ENCODE data around the gene MVD. TPM values are rescaled to one million over a fixed set of nuclear protein-coding genes. Genes with fewer than 3 reads are reported as not detected.

The MVD gene
- total RNA-seq, 1 donor from 2014 or later: 40.0 TPM

DNA sequence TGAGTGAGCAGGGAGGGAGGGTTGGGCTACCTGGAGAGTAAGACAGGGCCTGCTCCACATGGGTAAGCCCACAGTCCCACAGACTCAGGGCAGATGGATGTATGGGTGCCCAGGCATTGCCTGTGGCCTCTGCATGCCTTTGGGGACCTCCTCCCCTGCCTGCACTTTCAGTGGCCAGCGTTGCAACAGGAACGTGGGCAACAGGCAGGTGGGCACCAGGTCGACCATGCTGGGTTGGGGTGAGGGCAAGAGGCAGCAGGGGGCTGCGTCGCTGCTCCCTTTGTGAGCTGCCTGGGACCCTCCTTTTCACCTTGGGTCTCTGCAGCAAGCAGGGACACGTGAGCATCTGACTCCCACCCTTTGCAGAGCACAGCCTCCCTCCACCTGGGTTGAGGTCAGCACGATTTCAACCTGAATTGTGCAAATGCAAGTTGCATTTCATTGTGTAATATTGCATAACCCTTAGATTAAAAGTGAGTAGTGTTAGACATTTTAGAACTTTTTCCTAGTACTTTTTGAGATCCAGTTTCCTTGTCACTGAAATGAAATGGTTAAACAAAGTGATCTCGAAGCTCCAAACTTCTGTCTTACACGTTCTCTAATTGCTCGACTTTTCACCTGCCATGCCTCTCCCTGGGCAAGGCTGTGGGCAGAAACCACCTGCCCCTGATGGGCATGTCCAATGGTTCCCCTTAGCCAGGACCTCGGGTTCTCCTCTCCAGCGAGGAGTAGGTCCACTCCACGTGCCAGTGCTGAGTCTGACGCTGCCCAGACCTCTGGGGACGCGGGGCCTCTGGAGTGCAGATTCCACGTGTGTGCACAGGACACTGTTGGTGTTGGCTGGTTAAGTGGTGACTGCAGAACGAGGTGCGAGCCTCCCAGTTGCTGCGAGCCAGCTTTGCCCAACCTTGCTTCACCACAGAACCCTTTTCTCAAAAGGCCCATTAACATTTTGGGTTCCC lies 57.4 kb downstream of the MVD start:
- H3K4me1 Mint-ChIP-seq (ENCODE audit: low read depth): no peaks in the 10 kb centered on the region
- TF ChIP-seq, protein P1, sequence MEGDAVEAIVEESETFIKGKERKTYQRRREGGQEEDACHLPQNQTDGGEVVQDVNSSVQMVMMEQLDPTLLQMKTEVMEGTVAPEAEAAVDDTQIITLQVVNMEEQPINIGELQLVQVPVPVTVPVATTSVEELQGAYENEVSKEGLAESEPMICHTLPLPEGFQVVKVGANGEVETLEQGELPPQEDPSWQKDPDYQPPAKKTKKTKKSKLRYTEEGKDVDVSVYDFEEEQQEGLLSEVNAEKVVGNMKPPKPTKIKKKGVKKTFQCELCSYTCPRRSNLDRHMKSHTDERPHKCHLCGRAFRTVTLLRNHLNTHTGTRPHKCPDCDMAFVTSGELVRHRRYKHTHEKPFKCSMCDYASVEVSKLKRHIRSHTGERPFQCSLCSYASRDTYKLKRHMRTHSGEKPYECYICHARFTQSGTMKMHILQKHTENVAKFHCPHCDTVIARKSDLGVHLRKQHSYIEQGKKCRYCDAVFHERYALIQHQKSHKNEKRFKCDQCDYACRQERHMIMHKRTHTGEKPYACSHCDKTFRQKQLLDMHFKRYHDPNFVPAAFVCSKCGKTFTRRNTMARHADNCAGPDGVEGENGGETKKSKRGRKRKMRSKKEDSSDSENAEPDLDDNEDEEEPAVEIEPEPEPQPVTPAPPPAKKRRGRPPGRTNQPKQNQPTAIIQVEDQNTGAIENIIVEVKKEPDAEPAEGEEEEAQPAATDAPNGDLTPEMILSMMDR (IDR thresholded peaks at IDR 0.05): no peak
- H3K27me3 Mint-ChIP-seq (ENCODE audit: low read depth): no peaks in the 10 kb centered on the region
- DNase-seq (ENCODE audit: low spot score): no peak
- no peak overlapping the region for H3K27ac Mint-ChIP-seq (ENCODE audit: unreplicated experiment)
- H3K36me3 Mint-ChIP-seq (ENCODE audit: low read depth): peaks cover 13% of the 10 kb centered on the region
- no peaks in the 10 kb centered on the region for H3K9me3 Mint-ChIP-seq (ENCODE audit: low read depth)
- H3K4me3 Mint-ChIP-seq (ENCODE audit: unreplicated experiment): no peak overlapping the region

- TF ChIP-seq, protein P1 (IDR thresholded peaks at IDR 0.05): no peak
- H3K27me3 Mint-ChIP-seq (ENCODE audit: low read depth): no peaks in the 10 kb centered on the region
- no peak for DNase-seq (ENCODE audit: low spot score)
- H3K4me1 Mint-ChIP-seq (ENCODE audit: low read depth): no peaks in the 10 kb centered on the region
- no peak overlapping the region for H3K4me3 Mint-ChIP-seq (ENCODE audit: unreplicated experiment)
- H3K9me3 Mint-ChIP-seq (ENCODE audit: low read depth): no peaks in the 10 kb centered on the region
- no peak overlapping the region for H3K27ac Mint-ChIP-seq (ENCODE audit: unreplicated experiment)
- H3K36me3 Mint-ChIP-seq (ENCODE audit: low read depth): peaks cover 17% of the 10 kb centered on the region
These were observed 60.8 kb downstream of the MVD start for GRCh38 chr16:88602091-88602490.

Other genes starting within 250 kb of the MVD start
- gene ZFPM1, start 209.8 kb downstream of the MVD start, total RNA-seq: 4.4 to 7.6 TPM (median 7.0 TPM) in 3 replicates
- 32.1 to 38.4 TPM (median 36.7 TPM) in 3 replicates for gene ZC3H18, start 92.7 kb downstream of the MVD start, total RNA-seq
- gene IL17C, start 24.5 kb downstream of the MVD start, total RNA-seq: not detected in 3 replicates
- 13.4 to 55.1 TPM (median 51.7 TPM) in 3 replicates for gene CYBA, start 12.0 kb downstream of the MVD start, total RNA-seq
- not detected in 3 replicates for gene SNAI3, start 23.4 kb upstream of the MVD start, total RNA-seq
- gene RNF166, start 43.3 kb upstream of the MVD start, total RNA-seq: 12.8 to 15.5 TPM (median 14.3 TPM) in 3 replicates
- 20.7 to 37.1 TPM (median 24.1 TPM) in 3 replicates for gene CTU2, start 43.4 kb upstream of the MVD start, total RNA-seq
- 134 to 209 TPM (median 208 TPM) in 3 replicates for gene PIEZO1, start 122.1 kb upstream of the MVD start, total RNA-seq
- gene CDT1, start 140.7 kb upstream of the MVD start, total RNA-seq: 2.9 to 11.7 TPM (median 3.7 TPM) in 3 replicates
- gene APRT, start 148.8 kb upstream of the MVD start, total RNA-seq: 68.8 to 90.2 TPM (median 70.7 TPM) in 3 replicates
- 34.1 to 36.6 TPM (median 34.6 TPM) in 3 replicates for gene GALNS, start 193.9 kb upstream of the MVD start, total RNA-seq
- 42.7 to 55.8 TPM (median 52.5 TPM) in 3 replicates for gene TRAPPC2L, start 194.0 kb upstream of the MVD start, total RNA-seq
- not detected in 3 replicates for gene PABPN1L, start 203.6 kb upstream of the MVD start, total RNA-seq

All from chondrocyte (in vitro differentiated cells).